Smooth muscle cell (in vitro differentiated cells): ENCODE results near the gene FBLN2. TPM values are rescaled to one million over a fixed set of nuclear protein-coding genes. Genes with fewer than 3 reads are reported as not detected.

ENCODE experiments used
- DNase-seq: peaks from one replicate; lab custom pipeline; 2025; ENCODE audit not compliant: unreplicated experiment; lab: John Stamatoyannopoulos, UW
- H2AFZ ChIP-seq: fragments of 200-600 bp; sonication (generic); 2 replicates; pipeline ENCODE4 v1.6.0; 2016; ENCODE audit warnings: antibody characterized with exemption, low read depth, mild to moderate bottlenecking
- H3F3A ChIP-seq: fragments of 200-600 bp; sonication (generic); 2 replicates; pipeline ENCODE4 v1.6.0; 2017; ENCODE audit warnings: antibody characterized with exemption, low read depth
- H3K27ac ChIP-seq: fragments of 200-600 bp; sonication (generic); 2 replicates; pipeline ENCODE4 v1.5.1; 2016; ENCODE audit warnings: low read depth, mild to moderate bottlenecking
- H3K27me3 ChIP-seq: fragments of 200-600 bp; sonication (generic); 2 replicates; pipeline ENCODE4 v1.6.1; 2016; ENCODE audit warnings: low read depth, mild to moderate bottlenecking
- H3K36me3 ChIP-seq: fragments of 200-600 bp; sonication (generic); 2 replicates; pipeline ENCODE4 v1.5.1; 2016; ENCODE audit warnings: low read depth
- H3K4me1 ChIP-seq: fragments of 200-600 bp; sonication (generic); 2 replicates; pipeline ENCODE4 v1.5.1; 2016; ENCODE audit warnings: low read depth
- H3K4me2 ChIP-seq: fragments of 200-600 bp; sonication (generic); 2 replicates; pipeline ENCODE4 v1.6.0; 2016; ENCODE audit warnings: mild to moderate bottlenecking
- H3K4me3 ChIP-seq: fragments of 200-600 bp; sonication (generic); 2 replicates; pipeline ENCODE4 v1.5.1; 2016; ENCODE audit warnings: mild to moderate bottlenecking
- H3K79me2 ChIP-seq: fragments of 200-600 bp; sonication (generic); 2 replicates; pipeline ENCODE4 v1.6.0; 2016; ENCODE audit warnings: low read depth, mild to moderate bottlenecking
- H3K9ac ChIP-seq: fragments of 200-600 bp; sonication (generic); 2 replicates; pipeline ENCODE4 v1.6.0; 2016; ENCODE audit warnings: low read depth
- H3K9me3 ChIP-seq: fragments of 200-600 bp; sonication (generic); replicated peaks from 2 replicates; pipeline ENCODE4 v1.5.1; 2016; ENCODE audit warnings: low read depth
- H4K20me1 ChIP-seq: fragments of 200-600 bp; sonication (generic); 2 replicates; pipeline ENCODE4 v1.6.0; 2016; ENCODE audit warnings: low read depth
- WGBS: methylation state at CpG from one replicate; pipeline ENCODE4 v1.1.7; 2016; ENCODE audit warnings: low lambda C conversion rate; 5-methylcytosine and 5-hydroxymethylcytosine counted together
- polyA plus RNA-seq: library from polyadenylated mRNA; unstranded; fragments of >200 nt; fragmentation: Nextera tagmentation; extraction: Ambion mirVana; gene quantifications from 2 replicates; pipeline ENCODE4 v1.2.1, GENCODE V29; 2016
- total RNA-seq: library from RNA; depleted of rRNA; stranded (reverse); fragments of >200 nt; gene quantifications from 2 replicates; pipeline ENCODE4 v1.2.3, GENCODE V29; 2014
- TF ChIP-seq, protein P1 (sequence below): fragments of 200-600 bp; sonication (generic); IDR thresholded peaks from 2 replicates; pipeline ENCODE4 v1.5.1; 2017; ENCODE audit warnings: borderline replicate concordance, mild to moderate bottlenecking, antibody characterized with exemption; ENCODE audit not compliant: insufficient read depth, poor library complexity, severe bottlenecking

The FBLN2 gene
- total and polyA plus RNA-seq, 2 experiments from 2014 or later = 159 to 390 TPM

DNA sequence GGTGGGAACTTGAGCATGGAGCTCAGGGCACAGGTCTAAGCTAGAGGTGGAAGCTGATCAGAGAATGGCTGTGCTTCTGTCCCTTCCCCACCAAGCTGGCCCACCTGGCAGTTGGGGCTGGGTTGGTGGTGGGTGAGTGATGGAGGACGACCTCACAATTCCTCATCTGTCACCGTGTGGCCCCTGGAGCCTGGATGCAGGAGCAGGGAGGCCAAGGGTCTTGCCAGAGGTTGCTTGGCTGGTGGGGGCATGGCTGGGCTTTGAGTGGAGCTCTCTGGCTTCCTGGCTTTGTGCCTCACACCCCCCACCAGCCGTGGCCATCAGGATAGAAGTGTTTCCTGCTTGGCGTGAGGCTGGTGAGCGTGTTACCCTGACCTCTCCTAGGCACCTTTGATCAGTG is 36.0 kb downstream of the FBLN2 start:
- H3K27me3 ChIP-seq = no peaks in the 10 kb centered on the region
- peaks cover 78% of the 10 kb centered on the region for H4K20me1 ChIP-seq
- H2AFZ ChIP-seq = no peak overlapping the region
- 89% methylated on average over 5 of the region's 5 CpGs for WGBS
- H3K27ac ChIP-seq = no peak overlapping the region
- H3K79me2 ChIP-seq = peaks cover 19% of the 10 kb centered on the region
- H3K4me3 ChIP-seq = no peak overlapping the region
- no peak for DNase-seq
- H3K9me3 ChIP-seq = no peaks in the 10 kb centered on the region
- H3F3A ChIP-seq = peaks cover 6% of the 10 kb centered on the region
- H3K36me3 ChIP-seq = no peaks in the 10 kb centered on the region
- peaks cover 14% of the 10 kb centered on the region for H3K4me1 ChIP-seq
- TF ChIP-seq, protein P1, sequence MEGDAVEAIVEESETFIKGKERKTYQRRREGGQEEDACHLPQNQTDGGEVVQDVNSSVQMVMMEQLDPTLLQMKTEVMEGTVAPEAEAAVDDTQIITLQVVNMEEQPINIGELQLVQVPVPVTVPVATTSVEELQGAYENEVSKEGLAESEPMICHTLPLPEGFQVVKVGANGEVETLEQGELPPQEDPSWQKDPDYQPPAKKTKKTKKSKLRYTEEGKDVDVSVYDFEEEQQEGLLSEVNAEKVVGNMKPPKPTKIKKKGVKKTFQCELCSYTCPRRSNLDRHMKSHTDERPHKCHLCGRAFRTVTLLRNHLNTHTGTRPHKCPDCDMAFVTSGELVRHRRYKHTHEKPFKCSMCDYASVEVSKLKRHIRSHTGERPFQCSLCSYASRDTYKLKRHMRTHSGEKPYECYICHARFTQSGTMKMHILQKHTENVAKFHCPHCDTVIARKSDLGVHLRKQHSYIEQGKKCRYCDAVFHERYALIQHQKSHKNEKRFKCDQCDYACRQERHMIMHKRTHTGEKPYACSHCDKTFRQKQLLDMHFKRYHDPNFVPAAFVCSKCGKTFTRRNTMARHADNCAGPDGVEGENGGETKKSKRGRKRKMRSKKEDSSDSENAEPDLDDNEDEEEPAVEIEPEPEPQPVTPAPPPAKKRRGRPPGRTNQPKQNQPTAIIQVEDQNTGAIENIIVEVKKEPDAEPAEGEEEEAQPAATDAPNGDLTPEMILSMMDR = no peak
- no peak overlapping the region for H3K9ac ChIP-seq
- no peak overlapping the region for H3K4me2 ChIP-seq

DNA sequence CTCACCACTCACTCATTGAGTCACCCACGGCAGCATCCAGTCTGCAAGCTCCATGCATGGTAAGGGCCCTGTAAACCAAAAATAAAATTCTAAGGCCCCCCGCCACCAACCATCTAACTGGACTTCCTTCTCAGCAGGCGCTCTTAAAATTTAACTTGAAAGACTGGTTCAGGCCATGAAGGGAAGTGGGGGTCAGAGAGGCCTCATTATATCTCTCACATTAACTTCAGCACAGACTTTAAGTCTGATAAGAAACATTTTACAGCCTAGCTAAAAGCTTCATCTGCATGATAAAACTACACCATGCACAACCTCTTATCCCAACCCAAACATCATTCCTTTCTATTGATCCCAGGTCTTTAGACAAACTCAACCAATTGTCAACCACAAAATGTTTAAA is 38.5 kb downstream of the FBLN2 start:
- Histone ChIP-seq H3K27me3 (no peaks in the 10 kb centered on the region), H3F3A (peaks cover 6% of the 10 kb centered on the region), H3K27ac (peak overlapping the region; percentile 69), H3K36me3 (no peaks in the 10 kb centered on the region), H3K4me2 (no peak overlapping the region), H3K79me2 (peaks cover 26% of the 10 kb centered on the region), H4K20me1 (peaks cover 73% of the 10 kb centered on the region), H3K4me3 (no peak overlapping the region), H2AFZ (no peak overlapping the region), H3K9ac (no peak overlapping the region), H3K9me3 (no peaks in the 10 kb centered on the region), H3K4me1 (peaks cover 14% of the 10 kb centered on the region)
- TF ChIP-seq, protein P1 = no peak
- no peak for DNase-seq
- 14% methylated on average over 3 of the region's 3 CpGs for WGBS

DNA sequence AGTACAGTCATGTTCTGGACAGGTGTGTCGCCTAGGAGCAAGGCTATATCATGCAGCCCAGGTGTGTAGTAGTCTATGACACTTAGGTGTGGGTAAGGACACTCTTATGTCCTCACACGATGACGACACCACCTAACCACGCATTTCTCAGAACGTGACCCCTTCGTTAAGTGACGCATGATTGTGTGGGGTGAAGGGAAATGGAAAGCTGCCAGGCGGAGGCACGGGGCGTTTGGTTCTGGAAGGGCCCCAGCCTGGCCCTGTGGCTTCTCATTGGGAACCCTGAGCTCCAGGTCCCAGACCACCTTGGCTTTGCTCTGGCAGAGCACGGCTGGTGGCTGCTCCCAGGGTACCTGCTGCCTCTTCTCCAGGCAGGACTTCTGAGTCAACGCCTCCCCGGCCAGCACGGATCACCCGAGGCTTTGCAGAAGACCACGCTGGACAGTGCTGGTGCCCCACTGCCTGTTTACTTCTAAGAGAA is 39.3 kb downstream of the FBLN2 start:
- Histone ChIP-seq H4K20me1 (peaks cover 73% of the 10 kb centered on the region), H3K4me1 (peaks cover 14% of the 10 kb centered on the region), H3K4me3 (no peak overlapping the region), H3K27me3 (no peaks in the 10 kb centered on the region), H2AFZ (no peak overlapping the region), H3K9me3 (no peaks in the 10 kb centered on the region), H3K36me3 (no peaks in the 10 kb centered on the region), H3K27ac (no peak overlapping the region), H3F3A (peaks cover 11% of the 10 kb centered on the region), H3K79me2 (peaks cover 26% of the 10 kb centered on the region), H3K4me2 (no peak overlapping the region), H3K9ac (no peak overlapping the region)
- DNase-seq = no peak
- WGBS = 78% methylated on average over 16 of the region's 16 CpGs
- TF ChIP-seq, protein P1 = no peak

DNA sequence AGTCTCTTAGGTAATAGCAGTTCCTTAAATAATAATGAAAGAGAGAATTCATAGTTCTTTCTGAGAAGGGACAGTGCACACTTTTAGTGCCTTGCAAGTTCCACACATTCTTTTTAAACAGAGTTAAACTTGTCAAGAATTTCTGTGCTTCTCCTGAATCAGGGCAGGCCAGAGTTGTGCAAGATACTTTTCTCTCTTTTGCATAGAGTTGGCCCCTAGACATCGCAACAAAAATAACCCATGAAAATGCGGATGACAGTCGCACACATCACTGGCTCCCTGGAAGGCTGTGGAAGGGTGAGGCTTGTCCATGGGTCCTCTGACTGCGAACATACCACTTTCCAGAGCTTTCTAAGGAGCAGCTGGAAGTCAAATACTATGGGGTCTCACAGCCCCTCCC is 40.1 kb downstream of the FBLN2 start:
- Histone ChIP-seq H2AFZ (no peak overlapping the region), H4K20me1 (peaks cover 73% of the 10 kb centered on the region), H3K36me3 (no peaks in the 10 kb centered on the region), H3K27me3 (no peaks in the 10 kb centered on the region), H3F3A (peaks cover 11% of the 10 kb centered on the region), H3K9me3 (no peaks in the 10 kb centered on the region), H3K4me1 (peaks cover 14% of the 10 kb centered on the region), H3K79me2 (peaks cover 31% of the 10 kb centered on the region), H3K4me2 (no peak overlapping the region), H3K4me3 (no peak overlapping the region), H3K27ac (peak overlapping the region; percentile 21), H3K9ac (no peak overlapping the region)
- TF ChIP-seq, protein P1 = no peak
- WGBS = 71% methylated on average over 4 of the region's 4 CpGs
- no peak for DNase-seq
